NCI-H1930 (cell line): ENCODE measurements around the gene BAHCC1.

Source experiments
- DNase-seq, 2 experiments: peaks; one replicate each; lab custom pipeline; 2025; lab: John Stamatoyannopoulos, UW

BAHCC1 gene

DNA sequence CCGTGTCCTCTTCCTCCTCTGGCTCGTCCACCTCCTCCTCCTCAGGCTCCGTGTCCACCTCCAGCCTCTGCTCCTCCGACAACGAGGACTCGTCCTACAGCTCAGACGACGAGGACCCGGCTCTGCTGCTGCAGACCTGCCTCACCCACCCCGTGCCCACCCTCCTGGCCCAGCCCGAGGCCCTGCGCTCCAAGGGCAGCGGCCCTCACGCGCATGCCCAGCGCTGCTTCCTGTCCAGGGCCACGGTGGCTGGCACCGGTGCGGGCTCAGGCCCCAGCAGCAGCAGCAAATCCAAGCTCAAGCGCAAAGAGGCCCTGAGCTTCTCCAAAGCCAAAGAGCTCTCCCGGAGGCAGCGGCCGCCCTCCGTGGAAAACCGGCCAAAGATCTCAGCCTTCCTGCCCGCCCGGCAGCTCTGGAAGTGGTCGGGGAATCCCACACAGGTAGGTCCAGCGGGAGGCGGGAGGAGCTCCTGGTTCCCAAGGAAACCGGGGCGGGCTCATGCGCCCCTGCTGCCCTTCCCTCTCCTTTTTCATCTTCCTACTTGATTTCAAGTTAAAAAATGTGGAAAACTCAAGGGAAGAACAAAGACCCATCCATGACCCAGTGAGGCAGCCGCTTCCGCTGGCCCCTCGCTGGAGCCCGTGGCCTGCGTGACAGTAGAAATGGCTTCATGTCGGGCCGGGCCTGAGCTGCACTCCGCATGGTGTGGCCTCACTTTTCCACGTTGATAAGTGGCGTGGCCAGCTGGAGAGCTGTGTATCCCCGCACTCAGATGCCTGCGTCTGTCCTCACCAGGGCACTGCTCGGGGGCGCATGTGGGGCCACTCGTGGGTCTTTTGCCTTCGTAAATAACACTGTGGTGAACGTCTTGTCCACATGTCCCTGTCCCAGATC lies 66.6 kb downstream of the BAHCC1 start:
- no peak for DNase-seq

DNA sequence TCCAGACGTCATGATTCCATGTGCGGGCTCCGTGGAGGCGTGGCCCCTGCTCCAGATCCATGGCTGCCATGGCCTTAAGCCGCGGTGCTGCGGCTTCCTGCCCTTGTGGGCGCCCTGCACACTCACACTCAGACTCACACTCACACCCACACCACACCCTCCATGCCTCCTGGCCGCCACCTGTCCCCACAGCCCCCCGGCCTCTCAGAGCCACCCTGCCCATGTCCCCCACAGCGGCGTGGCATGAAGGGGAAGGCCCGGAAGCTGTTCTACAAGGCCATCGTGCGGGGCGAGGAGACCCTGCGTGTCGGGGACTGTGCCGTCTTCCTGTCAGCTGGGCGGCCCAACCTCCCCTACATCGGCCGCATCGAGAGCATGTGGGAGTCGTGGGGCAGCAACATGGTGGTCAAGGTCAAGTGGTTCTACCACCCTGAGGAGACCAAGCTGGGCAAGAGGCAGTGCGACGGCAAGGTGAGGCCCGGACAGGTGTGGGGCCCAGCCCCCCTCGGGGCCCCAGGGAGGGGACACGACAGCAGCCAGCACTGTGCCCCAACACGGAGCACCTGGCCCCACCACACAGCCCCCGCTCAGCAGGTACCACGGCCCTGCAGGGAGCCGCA lies 67.4 kb downstream of the BAHCC1 start:
- no peak for DNase-seq

DNA sequence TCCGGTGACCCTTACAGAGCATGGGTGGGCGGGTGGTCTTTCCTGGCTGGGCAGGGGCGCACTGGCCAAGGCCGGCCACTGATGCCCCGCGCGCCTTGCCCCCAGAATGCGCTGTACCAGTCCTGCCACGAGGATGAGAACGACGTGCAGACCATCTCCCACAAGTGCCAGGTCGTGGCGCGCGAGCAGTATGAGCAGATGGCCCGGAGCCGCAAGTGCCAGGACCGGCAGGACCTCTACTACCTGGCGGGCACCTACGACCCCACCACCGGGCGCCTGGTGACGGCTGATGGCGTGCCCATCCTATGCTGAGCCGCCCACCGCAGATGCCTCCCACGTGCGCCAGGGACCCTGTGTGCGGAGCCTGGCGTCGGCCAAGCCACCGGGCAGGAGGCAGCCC lies 68.2 kb downstream of the BAHCC1 start:
- DNase-seq: no peak

DNA sequence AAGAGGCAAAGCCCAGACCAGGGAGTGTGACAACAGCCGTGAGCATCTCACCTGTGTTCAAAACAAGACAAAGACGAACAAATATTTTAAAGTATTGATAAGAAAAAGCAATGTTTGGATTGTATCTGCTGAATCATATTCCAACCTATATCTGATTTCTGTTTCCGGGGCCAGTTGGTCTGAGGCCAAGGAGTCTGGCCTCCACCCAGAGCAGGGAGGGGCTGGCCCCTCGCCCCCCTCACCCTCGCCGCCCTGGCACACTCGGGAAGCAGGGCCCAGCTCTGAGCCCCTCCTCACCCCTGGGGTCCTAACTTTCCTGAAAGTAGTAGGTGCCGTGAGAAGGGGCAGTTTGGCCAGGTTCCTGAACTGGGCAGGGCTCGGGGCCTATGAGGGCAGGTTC lies 69.3 kb downstream of the BAHCC1 start:
- DNase-seq: no peak

DNA sequence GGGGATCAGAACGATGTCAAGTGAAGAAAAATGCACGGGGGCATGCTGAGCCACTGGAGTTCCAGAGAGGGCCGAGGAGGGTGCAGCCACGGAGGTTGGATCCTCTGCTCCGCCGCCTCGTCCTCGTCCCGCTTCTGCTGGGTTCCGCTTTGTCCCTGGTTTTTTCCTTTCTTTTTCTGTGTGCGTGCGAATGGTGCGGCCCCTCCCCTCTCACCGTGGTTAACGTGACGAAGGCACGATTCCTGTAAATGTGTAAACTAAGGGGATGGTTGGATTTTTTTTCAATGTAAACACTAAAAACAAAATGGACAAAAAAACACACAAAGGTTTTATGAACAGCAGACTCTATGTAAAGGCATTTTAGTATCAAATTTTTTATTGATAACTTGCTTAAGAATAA lies 70.7 kb downstream of the BAHCC1 start:
- DNase-seq: no peak

DNA sequence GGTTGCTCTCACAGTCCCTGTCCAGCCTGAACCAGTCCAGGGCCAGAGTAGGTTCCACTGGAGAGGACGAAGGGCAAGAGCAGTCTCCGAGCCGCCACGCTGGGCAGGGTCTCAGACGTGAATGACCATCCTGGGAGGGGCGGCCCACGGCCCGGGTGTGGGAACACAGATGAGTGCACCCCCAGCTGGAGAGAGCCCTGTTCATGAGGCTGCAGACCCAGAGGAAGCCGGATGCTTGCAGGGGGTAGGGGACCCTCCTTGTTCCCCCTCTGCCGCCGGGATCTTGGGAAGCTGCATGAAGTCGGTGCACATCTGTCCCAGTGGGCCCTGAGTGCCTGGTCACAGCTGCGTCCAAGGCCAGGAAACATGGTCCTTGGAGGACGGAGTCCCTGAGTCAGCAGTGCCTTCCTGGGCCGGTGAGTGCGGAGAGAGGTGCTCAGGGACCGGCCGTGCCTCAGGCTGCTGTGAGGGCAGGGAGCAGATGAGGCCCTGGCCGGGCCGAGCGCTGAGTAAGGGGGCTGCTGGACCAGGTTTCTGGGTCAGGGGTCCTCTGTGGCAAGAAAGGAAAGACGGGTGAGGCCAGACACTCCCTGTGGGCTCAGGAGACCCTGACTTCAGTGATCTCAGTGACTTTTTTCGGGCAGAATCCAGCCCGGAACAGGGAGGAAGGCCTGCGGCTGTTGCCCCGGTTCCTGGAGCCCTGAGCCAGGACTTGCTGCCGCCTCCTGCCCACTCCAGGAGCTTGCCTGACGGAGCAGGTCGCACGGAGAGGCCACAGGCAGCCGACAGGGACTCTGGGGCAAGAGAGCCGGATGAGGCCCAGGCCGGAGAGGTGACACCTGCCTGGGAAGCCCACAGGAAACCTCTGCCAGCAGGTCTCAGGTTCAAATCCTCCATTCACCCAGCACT lies 71.6 kb downstream of the BAHCC1 start:
- no peak for DNase-seq

DNA sequence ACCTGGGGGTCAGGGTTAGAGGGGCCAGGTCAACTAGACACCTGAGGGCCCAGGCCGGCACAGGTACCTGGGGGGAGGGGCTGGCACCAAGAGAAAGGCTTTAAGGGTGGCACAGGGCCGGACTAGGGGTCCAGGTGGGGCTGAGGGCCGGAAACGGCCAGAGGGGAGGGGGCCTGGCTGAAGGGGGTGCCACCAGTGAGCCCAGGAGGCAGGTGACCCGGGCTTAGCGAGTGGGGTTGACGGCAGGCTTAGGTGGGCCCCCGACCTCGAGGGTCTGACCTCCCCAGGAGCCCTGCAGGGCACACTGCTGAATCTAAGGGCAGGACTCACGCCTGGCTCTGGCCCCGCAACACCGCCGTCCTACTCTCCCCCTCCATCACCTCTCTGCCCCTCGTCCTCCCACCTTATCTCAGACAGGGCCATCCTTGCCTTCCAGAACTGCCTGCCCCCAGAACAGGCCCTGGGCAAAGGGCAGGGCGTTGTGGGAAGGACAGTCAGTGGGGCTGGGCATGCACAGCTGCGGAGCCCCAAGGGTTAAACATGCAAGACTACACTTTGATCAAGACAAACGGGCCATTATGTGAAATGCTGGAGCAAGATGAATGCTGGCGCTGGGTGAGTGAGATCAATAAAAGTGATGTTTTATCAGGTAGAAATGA lies 73.0 kb downstream of the BAHCC1 start:
- no peak for DNase-seq

DNA sequence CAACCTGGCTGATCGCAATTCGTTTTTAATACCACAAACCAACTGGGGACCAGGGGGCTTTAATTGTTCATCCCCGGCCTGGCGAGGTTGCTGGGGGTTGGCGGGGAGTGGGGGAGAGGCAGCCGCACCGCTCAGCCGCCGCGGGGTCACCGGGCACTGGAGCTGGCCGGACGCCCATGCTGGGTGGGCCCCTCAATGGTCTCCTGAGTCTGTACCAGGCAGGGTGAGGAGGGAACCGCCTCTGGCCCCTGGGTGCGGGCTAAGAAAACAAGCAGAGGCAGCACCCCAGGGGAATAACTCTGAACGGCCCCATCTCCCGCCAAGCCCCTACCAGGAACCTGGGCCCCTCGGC lies 73.5 kb downstream of the BAHCC1 start:
- DNase-seq: no peak

DNA sequence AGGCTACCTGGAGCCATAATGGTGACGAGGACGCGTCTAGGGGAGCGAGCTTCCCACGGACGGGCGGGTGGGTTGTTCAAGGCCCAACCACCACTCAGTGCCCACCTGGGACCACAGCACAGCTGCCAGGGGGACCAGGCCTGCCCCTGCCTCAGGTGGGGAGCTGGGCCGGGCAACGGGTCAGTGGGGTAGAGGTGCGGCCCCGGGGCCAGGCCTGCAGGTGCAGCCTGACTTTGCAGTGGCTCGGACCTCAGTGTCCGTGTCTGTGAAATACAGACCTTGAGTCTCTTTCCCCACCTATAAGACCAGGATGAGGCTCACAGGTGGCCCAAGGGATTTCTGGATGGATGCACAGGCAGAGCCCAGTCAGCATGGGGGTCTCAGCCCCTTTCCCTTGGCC lies 74.0 kb downstream of the BAHCC1 start:
- DNase-seq: no peak

DNA sequence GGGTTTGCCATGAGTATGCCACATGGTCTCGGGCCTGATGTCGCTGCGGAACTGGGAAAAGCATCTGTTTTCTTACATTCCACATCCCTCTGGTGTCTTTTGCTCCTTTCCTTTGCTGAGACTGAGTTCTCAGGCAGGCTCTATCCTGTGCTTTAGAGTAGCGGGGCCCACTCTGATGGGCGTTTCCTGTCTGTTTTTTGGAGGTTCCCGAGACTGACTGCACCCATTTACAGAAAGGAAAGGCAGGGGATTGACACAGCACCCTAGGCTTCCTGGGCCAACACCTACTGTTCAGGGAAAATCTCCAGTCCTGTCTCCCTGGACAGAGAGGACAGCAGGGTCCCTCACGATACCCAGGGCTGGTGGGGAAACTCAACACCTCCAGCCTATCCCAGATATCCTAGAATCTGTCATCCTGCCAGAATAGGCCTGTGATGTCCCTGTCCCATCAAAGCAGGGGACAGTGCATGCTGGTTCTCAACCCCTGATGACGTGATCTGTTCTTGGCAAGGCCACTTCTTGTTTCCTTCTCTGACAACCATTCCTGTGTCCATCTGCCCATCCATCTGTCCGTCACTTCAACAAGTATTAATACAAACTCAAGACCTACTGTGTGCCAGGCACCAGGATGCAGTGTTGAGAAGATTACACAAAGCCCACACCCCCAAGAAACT lies 75.2 kb downstream of the BAHCC1 start:
- DNase-seq: no peak

DNA sequence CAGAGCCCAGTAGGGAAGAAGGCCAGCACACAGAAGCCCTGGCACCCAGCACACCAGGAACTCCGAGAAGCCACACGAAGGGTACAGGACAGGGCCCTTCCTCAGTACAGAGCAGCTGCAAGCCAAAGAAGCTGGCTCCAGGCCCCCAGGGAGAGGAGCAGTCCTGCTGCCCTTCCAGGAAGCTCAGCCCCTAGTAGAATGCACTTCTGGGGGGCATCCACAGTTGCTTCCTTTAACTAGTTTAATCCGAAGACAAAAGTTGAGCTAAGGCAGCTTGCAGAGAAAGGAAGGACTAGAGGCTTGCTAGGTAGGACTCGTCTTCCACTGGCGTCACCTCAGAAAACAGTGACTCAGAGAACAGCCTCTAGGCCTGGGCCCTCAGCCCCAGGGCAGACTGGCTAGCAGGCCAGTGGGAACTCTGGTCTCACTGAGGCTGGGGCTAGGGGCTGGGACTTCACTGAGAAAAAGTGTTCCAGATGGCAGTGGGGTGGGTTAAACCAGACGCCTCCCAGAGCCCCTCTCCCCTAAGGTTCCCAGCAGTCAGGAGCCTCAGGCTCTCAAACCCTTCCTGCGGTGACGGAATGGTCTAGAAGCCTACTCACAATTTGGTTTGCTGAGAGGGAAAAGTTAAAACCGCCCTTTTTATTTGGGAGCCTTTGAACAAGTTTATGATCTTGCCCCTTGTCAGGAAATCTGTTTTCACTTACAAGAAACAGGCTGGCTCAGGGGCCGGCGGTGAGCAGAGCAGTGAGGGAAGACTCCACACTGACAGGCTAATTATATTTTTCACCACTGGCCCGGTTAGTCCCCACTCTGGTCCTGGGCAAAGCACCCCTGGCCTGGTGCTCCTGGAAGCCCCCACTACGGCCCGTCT lies 75.9 kb downstream of the BAHCC1 start:
- DNase-seq: no peak

DNA sequence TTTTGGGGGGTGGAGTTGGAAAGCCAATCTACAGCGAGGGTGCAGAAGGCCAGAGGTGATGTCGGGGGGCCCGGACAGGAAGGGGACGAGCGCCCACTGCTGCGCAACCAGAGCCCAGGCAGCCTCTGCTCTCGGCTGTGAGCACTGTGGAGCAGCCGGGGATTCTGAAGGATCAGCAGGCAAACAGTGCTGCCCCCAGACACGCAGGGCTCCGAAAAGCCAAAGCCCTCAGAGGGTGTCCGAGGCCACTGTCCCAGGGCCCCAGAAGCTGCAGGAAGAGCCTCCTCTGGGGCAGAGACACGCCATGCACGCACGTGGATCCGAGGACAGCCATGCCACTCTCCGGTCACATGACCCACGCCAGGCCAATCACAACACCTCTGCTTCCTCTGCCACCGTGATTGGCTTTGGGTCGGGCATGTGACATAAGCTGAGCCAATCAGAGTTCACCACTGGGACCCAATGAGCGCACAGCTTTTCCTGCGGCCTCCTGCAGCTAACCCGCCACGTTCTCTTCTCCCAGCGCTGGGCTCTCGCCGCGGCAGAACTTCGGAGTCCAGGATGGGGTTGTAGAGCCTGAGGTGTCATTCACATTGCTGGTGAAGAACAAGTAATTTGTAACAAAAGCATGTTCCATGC lies 76.7 kb downstream of the BAHCC1 start:
- peak; percentile 88 to 92 for DNase-seq

DNA sequence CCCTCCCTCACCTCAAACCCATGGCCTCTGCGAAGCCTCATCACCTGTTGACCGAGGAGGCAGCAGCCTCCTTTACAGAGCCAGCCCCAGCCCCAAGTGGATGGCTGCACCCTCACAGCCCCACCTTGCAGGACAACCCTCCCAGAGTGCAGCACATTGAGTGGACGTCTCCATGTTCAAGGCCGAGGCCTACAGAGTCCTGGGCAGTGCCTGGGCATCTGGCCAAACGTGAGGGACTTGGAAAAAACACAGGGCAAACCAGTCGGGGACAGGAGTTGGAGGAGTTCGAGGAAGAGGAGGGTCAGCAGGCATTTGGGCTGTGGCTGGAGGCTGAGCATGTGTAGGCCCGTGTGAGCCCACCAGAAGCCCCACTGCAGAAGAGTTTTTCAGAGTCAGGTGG lies 77.8 kb downstream of the BAHCC1 start:
- no peak for DNase-seq

DNA sequence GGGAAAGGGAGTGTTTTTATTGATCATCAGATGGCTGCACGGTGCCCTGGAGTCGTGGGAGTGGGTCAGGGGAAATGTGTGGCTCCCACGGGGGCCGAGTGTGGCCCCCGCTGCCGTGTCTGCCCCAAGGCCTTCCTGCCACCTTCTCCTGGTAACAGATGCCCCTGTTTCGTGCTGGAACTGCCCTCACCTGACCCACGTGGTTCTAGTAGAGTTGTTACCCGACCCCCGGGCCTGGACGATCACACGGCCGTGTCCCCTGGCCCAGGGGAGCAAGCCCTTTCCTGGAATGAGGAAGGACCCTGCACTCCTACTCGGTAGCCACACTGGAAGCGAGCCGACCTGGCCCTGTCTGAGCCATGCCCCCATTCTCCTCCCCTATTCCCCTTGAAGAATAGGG lies 79.7 kb downstream of the BAHCC1 start:
- DNase-seq: no peak

DNA sequence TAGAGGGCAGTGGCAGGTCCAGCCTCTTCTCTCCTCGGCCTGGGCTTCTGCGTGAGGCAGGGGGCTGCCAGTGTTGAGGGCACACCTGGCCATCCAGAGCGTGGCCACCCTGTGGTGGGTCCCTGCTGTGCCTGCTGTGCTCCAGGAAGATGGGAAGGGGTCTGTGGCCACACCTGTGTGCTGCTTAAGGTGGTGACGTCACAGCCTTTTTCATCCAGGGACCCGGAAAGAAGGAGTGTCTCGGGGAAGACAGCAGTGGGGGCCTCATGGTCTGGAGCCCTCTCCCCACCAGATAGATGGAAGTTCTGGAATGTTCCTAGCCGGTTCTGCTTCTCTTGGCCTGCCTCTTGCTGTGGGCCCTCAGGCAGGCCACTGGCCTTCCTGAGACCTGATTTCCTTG lies 80.8 kb downstream of the BAHCC1 start:
- no peak for DNase-seq

DNA sequence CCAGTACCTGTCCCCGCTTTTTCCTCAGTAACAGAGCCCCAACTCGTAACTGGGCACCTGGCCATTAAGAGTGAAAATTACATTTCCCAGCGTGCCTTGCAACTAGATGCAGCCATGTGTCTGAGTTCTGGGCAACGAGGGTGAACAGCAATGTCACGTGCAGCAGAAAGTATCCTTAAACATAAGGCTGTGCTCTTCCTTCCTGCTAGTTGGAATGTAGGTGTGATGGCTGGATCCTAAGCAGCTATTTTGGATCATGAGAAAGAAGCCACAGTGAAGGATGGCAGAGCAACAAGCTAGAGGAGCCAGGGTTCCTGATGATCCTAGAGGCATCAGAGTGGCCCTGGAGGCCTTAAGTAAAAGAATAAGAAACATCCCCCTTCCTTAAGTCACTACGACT lies 81.4 kb downstream of the BAHCC1 start:
- no peak for DNase-seq

DNA sequence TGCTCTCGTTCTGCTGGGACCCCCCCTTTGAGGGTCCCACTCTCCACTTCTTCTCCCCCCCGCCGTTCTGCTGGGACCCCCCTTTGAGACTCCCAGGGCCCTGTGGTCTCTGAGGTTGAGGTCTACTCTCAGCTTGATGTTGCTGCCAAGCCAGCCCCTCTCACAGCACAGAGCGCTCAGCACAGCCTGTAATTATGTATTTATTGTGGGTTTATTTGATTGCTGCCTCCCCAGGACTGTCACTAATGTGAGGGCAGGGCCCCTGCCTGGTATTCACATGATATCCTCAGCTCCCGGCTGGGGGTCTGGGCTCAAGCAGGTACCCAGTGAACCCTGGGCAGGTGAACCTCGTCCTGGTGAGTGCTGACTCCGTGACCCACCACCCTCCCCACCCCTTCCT lies 81.9 kb downstream of the BAHCC1 start:
- DNase-seq: no peak

DNA sequence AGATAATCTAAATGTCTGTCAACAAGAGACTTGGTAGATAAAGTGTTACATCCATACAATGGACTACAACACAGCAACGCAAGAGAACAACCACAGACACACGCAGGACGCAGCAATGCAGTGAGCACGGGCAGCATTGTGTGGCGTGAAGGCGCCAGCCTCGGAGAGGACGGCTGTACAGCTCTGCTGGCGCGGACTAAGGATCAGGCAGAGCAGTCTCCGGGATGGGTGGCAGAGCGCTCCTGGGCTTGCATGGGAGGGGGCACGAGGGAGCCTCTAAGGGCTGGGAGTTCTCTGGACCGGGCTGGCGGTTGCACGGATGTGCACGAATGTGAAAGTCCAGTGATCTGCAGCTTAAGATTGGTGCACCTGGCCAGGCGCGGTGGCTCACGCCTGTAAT lies 82.9 kb downstream of the BAHCC1 start:
- DNase-seq: no peak

DNA sequence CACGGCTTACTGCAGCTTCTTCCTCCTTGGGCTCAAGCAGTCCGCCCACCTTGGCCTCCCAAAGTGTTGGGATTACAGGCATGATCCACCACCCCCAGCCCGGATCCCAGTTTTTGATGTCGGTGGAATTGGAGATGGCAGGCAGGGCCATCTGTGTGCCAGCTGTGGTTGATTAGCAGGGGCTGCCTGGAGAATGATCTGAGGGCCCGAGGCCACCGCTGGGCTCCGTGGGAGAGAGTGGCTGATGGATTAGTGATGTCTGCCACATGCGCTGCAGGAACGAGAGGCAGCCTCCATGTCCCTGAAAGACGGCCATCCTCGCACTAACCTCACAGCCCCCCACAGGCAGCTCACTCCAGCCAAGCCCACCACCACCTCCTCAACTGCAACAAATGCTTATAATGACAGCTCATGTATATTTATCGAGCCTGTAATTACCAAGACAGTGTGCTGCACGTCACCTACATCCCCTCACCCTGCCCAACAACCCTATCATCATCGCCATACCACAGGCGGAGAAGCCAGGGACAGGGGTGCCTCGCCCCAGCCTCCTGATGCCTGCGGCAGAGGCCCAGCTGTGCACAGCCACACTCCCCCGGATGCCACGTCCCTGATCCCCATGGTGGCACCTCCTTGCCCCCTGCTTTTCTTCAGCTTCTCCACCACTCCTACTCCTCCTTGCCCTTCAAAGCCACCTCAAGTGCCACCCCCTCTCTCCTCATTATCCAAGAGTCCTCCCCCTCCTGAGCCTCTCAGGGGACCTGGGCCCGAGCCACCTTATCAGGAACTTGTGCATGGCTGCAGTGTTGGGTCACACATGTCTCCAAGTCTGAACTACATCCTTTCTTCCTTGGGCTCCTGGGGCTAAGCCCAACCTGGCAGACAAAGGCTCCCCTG lies 84.2 kb downstream of the BAHCC1 start:
- DNase-seq: no peak
